Ascending aorta (tissue), 2 donors: Measurements from ENCODE around the gene INTS3. TPM values are rescaled to one million over a fixed set of nuclear protein-coding genes. Genes with fewer than 3 reads are reported as not detected.

Experiments
- DNase-seq, 2 donors: peaks; one replicate each; pipeline ENCODE4 v3.0.0-alpha.2; 2019; ENCODE audit warnings: low spot score in 2 of 2
- H3K27ac ChIP-seq, 2 donors: fragments of 200-600 bp; sonication (generic); one replicate each; pipeline ENCODE4 v1.5.1; 2016 to 2017; ENCODE audit warnings: mild to moderate bottlenecking in 1 of 2
- H3K27me3 ChIP-seq: fragments of 200-600 bp; sonication (generic); one replicate; pipeline ENCODE4 v1.5.1; 2017
- H3K36me3 ChIP-seq, 2 donors: fragments of 200-600 bp; sonication (generic); one replicate each; pipeline ENCODE4 v1.5.1; 2016
- H3K4me1 ChIP-seq, 2 donors: fragments of 200-600 bp; sonication (generic); one replicate each; pipeline ENCODE4 v1.5.1; 2016 to 2017; ENCODE audit warnings: mild to moderate bottlenecking in 1 of 2
- H3K4me3 ChIP-seq, 2 donors: fragments of 200-600 bp; sonication (generic); one replicate each; pipeline ENCODE4 v1.5.1; 2016 to 2017; ENCODE audit warnings: mild to moderate bottlenecking in 1 of 2
- H3K9me3 ChIP-seq, 2 donors: fragments of 200-600 bp; sonication (generic); one replicate each; pipeline ENCODE4 v1.5.1; 2016
- CTCF ChIP-seq, 3 experiments: fragments of 200-600 bp in 2 of 3; fragments of 450-650 bp in 1 of 3; sonication (generic) in 2 of 3; IDR thresholded peaks; one replicate each; pipeline ENCODE4 v1.5.1; 2016 to 2019; ENCODE audit warnings: antibody characterized with exemption in 3 of 3, mild to moderate bottlenecking in 1 of 3, moderate library complexity in 1 of 3
- intact Hi-C: fragments of 100-400 bp; cut with DNase I; formaldehyde crosslinking; loops from one replicate; pipeline ENCODE4 v1.15.1; 2023
- total RNA-seq: library from RNA; depleted of rRNA; stranded (reverse); fragments of >200 nt; gene quantifications from one replicate; pipeline ENCODE4 v1.1.0, GENCODE V29; 2016

INTS3 gene
- total RNA-seq, 1 donor from 2014 or later = 55.9 TPM

- Histone ChIP-seq H3K9me3 (no peaks in the 10 kb centered on the region), H3K36me3 (no peaks in the 10 kb centered on the region), H3K27me3 (no peaks in the 10 kb centered on the region), H3K27ac (no peak overlapping the region), H3K4me3 (no peak overlapping the region), H3K4me1 (no peaks in the 10 kb centered on the region)
- no peak for DNase-seq
- intact Hi-C loops = loop anchor here (5.0 to 10.0 kb wide), 2 partner anchors 147 to 355 kb away; partner anchors contain the start of genes DENND4B and NUP210L
- TF ChIP-seq CTCF (IDR thresholded peaks at IDR 0.05) = no peak
Measured at GRCh38 chr1:153799566-153800465, 72.0 kb downstream of the INTS3 start.

DNA sequence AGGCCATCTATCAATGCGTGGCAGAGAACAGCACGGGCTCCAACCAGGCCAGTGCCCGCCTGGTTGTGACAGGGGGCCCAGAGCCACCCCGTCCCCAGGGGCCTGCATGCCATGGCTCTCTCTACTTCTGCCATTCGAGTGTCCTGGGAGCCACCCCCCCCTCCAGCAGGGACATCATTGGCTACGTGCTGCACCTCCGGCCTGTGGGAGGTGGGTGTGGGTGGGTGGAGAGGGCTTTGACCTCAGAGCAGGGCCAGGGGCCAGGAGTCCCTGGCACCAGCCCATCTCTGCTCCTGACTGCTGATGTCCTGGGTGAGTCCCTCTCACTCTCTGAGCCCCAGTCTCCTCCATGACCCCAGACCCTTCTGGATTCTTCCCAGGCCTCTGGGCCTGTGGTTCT, 72.7 kb downstream of the INTS3 start:
- no peaks in the 10 kb centered on the region for H3K36me3 ChIP-seq
- H3K27ac ChIP-seq = no peak overlapping the region
- no peaks in the 10 kb centered on the region for H3K4me1 ChIP-seq
- TF ChIP-seq CTCF (IDR thresholded peaks at IDR 0.05) = no peak
- no peaks in the 10 kb centered on the region for H3K27me3 ChIP-seq
- H3K9me3 ChIP-seq = no peaks in the 10 kb centered on the region
- no peak overlapping the region for H3K4me3 ChIP-seq
- DNase-seq = no peak
- intact Hi-C loops = loop anchor here (5.0 kb wide), 1 partner anchor 147 kb away; the partner anchor contains the start of gene DENND4B

GRCh38 chr1:153801028-153801625, 73.3 kb downstream of the INTS3 start:
- TF ChIP-seq CTCF (IDR thresholded peaks at IDR 0.05) = no peak
- DNase-seq = no peak
- H3K27ac ChIP-seq = no peak overlapping the region
- H3K27me3 ChIP-seq = no peaks in the 10 kb centered on the region
- no peaks in the 10 kb centered on the region for H3K4me1 ChIP-seq
- no peaks in the 10 kb centered on the region for H3K36me3 ChIP-seq
- H3K4me3 ChIP-seq = no peak overlapping the region
- H3K9me3 ChIP-seq = no peaks in the 10 kb centered on the region
- intact Hi-C loops = loop anchor here (5.0 kb wide), 1 partner anchor 146 kb away; the partner anchor contains the start of gene DENND4B

GRCh38 chr1:153801786-153802697, 74.2 kb downstream of the INTS3 start:
- no peaks in the 10 kb centered on the region for H3K9me3 ChIP-seq
- H3K4me3 ChIP-seq = no peak overlapping the region
- no peak for DNase-seq
- H3K27me3 ChIP-seq = no peaks in the 10 kb centered on the region
- H3K36me3 ChIP-seq = peaks cover under 1% of the 10 kb centered on the region in 2 donors
- intact Hi-C loops = loop anchor here (5.0 kb wide), 1 partner anchor 145 kb away; the partner anchor contains the start of gene DENND4B
- TF ChIP-seq CTCF (IDR thresholded peaks at IDR 0.05) = no peak
- no peaks in the 10 kb centered on the region for H3K4me1 ChIP-seq
- H3K27ac ChIP-seq = no peak overlapping the region

DNA sequence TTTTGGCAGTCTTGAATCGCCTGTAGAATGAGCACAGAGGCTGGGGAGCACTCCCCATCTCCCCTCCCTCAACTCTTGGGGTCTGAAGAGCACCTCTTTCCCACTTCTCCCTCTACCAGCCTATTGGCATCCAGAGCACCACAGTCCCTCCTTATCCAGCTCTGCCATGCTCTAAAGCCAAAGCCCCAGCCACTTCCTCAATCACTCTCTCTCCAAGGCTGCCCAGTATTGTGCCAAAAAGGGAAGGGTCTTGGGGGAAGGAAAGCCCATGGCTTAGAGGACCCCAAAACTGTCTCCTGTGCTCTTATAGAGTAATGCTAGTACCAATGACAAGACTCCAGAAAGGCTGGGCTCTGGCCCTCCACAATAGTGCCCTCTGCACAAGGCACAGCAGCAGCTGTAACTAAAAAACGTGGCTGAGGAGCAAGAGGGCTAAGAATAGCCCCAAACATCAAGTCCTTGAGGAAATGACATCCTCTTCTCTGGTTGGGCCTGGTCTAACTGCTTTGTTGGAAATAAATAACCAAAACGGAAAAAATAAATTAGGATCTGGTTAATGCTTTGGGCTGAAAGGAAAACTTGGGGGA, 75.7 kb downstream of the INTS3 start:
- no peak for TF ChIP-seq CTCF (IDR thresholded peaks at IDR 0.05)
- Histone ChIP-seq H3K36me3 (peaks cover 15 to 16% of the 10 kb centered on the region in 2 donors), H3K27me3 (no peaks in the 10 kb centered on the region), H3K27ac (peak overlapping the region; percentile 16 to 37), H3K4me1 (no peaks in the 10 kb centered on the region), H3K4me3 (no peak overlapping the region), H3K9me3 (no peaks in the 10 kb centered on the region)
- no peak for DNase-seq
- intact Hi-C loops = loop anchor here (5.0 kb wide), 1 partner anchor 144 kb away; the partner anchor contains the start of gene DENND4B
